SK-N-SH (cell line): ENCODE measurements around the gene ACOT9. TPM values are rescaled to one million over a fixed set of nuclear protein-coding genes. Genes with fewer than 3 reads are reported as not detected.

ENCODE experiments used
- CTCF ChIA-PET: fragments of 300-600, 350-600 bp; formaldehyde crosslinking; extraction: SDS; loops from one replicate; lab custom pipeline; 2021; lab: Yijun Ruan, JAX
- POLR2A ChIA-PET: fragments of 350-600 bp; sonication (Branson Sonifier 250); formaldehyde crosslinking; extraction: SDS; loops from one replicate; lab custom pipeline; 2020; ENCODE audit warnings: antibody characterized with exemption, inconsistent platforms; lab: Yijun Ruan, JAX
- DNase-seq: peaks from one replicate; pipeline ENCODE4 v3.0.0; 2012
- H2AFZ ChIP-seq: fragments of 200-600 bp; sonication (generic); 2 replicates; pipeline ENCODE4 v1.8.1; 2016; ENCODE audit warnings: antibody characterized with exemption, mild to moderate bottlenecking, low read depth
- H3F3A ChIP-seq: fragments of 200-600 bp; sonication (generic); replicated peaks from 2 replicates; pipeline ENCODE3; 2016; ENCODE audit warnings: antibody characterized with exemption, mild to moderate bottlenecking; ENCODE audit not compliant: insufficient read depth
- H3K27ac ChIP-seq, 2 experiments: fragments of 200-500 bp in 1 of 2; fragments of 200-600 bp in 1 of 2; sonication (Bioruptor generic) in 1 of 2; sonication (generic), shearing (Covaris generic) in 1 of 2; 2 replicates each; pipeline versions ENCODE4 v1.5.1 to v1.6.1; 2014 to 2016; ENCODE audit warnings: low read depth in 2 of 2, inconsistent platforms in 1 of 2, low read length in 1 of 2, mild to moderate bottlenecking in 1 of 2, mixed read lengths in 1 of 2
- H3K27me3 ChIP-seq: fragments of 200-600 bp; sonication (generic), shearing (Covaris generic); 2 replicates; pipeline ENCODE4 v1.6.1; 2016; ENCODE audit warnings: mixed run types; ENCODE audit not compliant: insufficient read depth
- H3K36me3 ChIP-seq, 2 experiments: fragments of 200-500 bp in 1 of 2; fragments of 200-600 bp in 1 of 2; sonication (Bioruptor generic) in 1 of 2; sonication (generic) in 1 of 2; replicated peaks in 1 of 2; 2 replicates each; pipeline versions ENCODE3 to v1.5.1; 2014 to 2016; ENCODE audit warnings: low read length in 1 of 2, mild to moderate bottlenecking in 1 of 2; ENCODE audit not compliant: insufficient read depth in 2 of 2, control insufficient read depth in 1 of 2
- H3K4me1 ChIP-seq, 2 experiments: fragments of 200-500 bp in 1 of 2; fragments of 200-600 bp in 1 of 2; sonication (Bioruptor generic) in 1 of 2; sonication (generic), shearing (Covaris generic) in 1 of 2; 2 replicates each; pipeline versions ENCODE4 v1.5.1 to v1.6.1; 2014 to 2016; ENCODE audit warnings: low read depth in 1 of 2, low read length in 1 of 2, mixed run types in 1 of 2; ENCODE audit not compliant: insufficient read depth in 2 of 2, control insufficient read depth in 1 of 2
- H3K4me2 ChIP-seq: fragments of 200-600 bp; sonication (generic), shearing (Covaris generic); 2 replicates; pipeline ENCODE4 v1.6.1; 2017; ENCODE audit warnings: mixed run types
- H3K4me3 ChIP-seq, 2 experiments: fragments of 200-500 bp in 1 of 2; fragments of 200-600 bp in 1 of 2; sonication (Bioruptor generic) in 1 of 2; sonication (generic), shearing (Covaris generic) in 1 of 2; 2 replicates each; pipeline versions ENCODE4 v1.5.1 to v1.8.1; 2014 to 2016; ENCODE audit warnings: low read depth in 2 of 2, inconsistent platforms in 1 of 2, low read length in 1 of 2, mild to moderate bottlenecking in 1 of 2, mixed read lengths in 1 of 2, moderate library complexity in 1 of 2
- H3K79me2 ChIP-seq: fragments of 200-600 bp; sonication (generic); 2 replicates; pipeline ENCODE4 v1.8.1; 2017; ENCODE audit warnings: mild to moderate bottlenecking; ENCODE audit not compliant: insufficient read depth
- H3K9ac ChIP-seq: fragments of 200-600 bp; sonication (generic); 2 replicates; pipeline ENCODE4 v1.6.1; 2017; ENCODE audit warnings: mixed run types
- H3K9me2 ChIP-seq: fragments of 200-600 bp; sonication (generic); 2 replicates; pipeline ENCODE4 v1.6.1; 2017; ENCODE audit warnings: mixed run types
- H3K9me3 ChIP-seq: fragments of 200-600 bp; sonication (generic); 2 replicates; pipeline ENCODE4 v1.6.1; 2017; ENCODE audit warnings: mixed run types, mild to moderate bottlenecking, moderate library complexity
- H4K20me1 ChIP-seq: fragments of 200-600 bp; sonication (generic); 2 replicates; pipeline ENCODE4 v1.6.1; 2017; ENCODE audit warnings: mild to moderate bottlenecking, mixed run types; ENCODE audit not compliant: insufficient read depth
- ELF1 ChIP-seq: IDR thresholded peaks from 2 replicates; pipeline ENCODE4 v1.4.0; 2012
- EZH2phosphoT487 ChIP-seq: fragments of 200-600 bp; sonication (generic); IDR thresholded peaks from 2 replicates; pipeline ENCODE4 v1.6.1; 2017; ENCODE audit warnings: low read depth, mixed run types, mild to moderate bottlenecking, antibody characterized with exemption, moderate library complexity, borderline replicate concordance
- FOXJ3 ChIP-seq: sonication (generic); formaldehyde crosslinking; IDR thresholded peaks from 2 replicates; pipeline ENCODE4 v1.5.1; 2020; ENCODE audit warnings: mild to moderate bottlenecking, missing genetic modification reagents
- FOXM1 ChIP-seq: IDR thresholded peaks from 2 replicates; pipeline ENCODE4 v1.4.0; 2012; ENCODE audit warnings: low read depth, mild to moderate bottlenecking
- GABPA ChIP-seq: IDR thresholded peaks from 2 replicates; pipeline ENCODE4 v1.4.0; 2012; ENCODE audit warnings: low read depth, mild to moderate bottlenecking
- GATA2 ChIP-seq: sonication (generic); formaldehyde crosslinking; IDR thresholded peaks from 2 replicates; pipeline ENCODE4 v1.5.0; 2020; ENCODE audit warnings: mild to moderate bottlenecking, missing genetic modification reagents
- IRF3 ChIP-seq: fragments of 150-350 bp; IDR thresholded peaks from 2 replicates; pipeline ENCODE4 v1.6.1; 2016; ENCODE audit warnings: mild to moderate bottlenecking, low read depth, low read length
- JUND ChIP-seq: IDR thresholded peaks from 2 replicates; pipeline ENCODE4 v1.4.0; 2012
- NRF1 ChIP-seq: IDR thresholded peaks from 2 replicates; pipeline ENCODE4 v1.6.1; 2012; ENCODE audit warnings: low read depth, mild to moderate bottlenecking, low read length
- PBX3 ChIP-seq: IDR thresholded peaks from 2 replicates; pipeline ENCODE4; 2012
- RAD21 ChIP-seq: IDR thresholded peaks from 2 replicates; pipeline ENCODE4 v1.6.1; 2012; ENCODE audit warnings: mild to moderate bottlenecking, low read length
- RXRA ChIP-seq: IDR thresholded peaks from 2 replicates; pipeline ENCODE4 v1.4.0; 2012; ENCODE audit warnings: low read depth, mild to moderate bottlenecking, borderline replicate concordance
- SIN3A ChIP-seq: IDR thresholded peaks from 2 replicates; pipeline ENCODE4 v1.6.1; 2012; ENCODE audit warnings: low read depth, mild to moderate bottlenecking, low read length, moderate library complexity, borderline replicate concordance
- TAF1 ChIP-seq: IDR thresholded peaks from 2 replicates; pipeline ENCODE4 v1.6.1; 2012; ENCODE audit warnings: low read depth, mild to moderate bottlenecking, low read length, moderate library complexity, borderline replicate concordance
- TCF12 ChIP-seq: IDR thresholded peaks from 2 replicates; pipeline ENCODE4 v1.4.0; 2012
- USF2 ChIP-seq: fragments of 150-350 bp; IDR thresholded peaks from 2 replicates; pipeline ENCODE4 v1.6.1; 2017; ENCODE audit warnings: antibody characterized with exemption, low read length, low read depth, borderline replicate concordance
- YY1 ChIP-seq: IDR thresholded peaks from 2 replicates; pipeline ENCODE4 v1.4.0; 2012; ENCODE audit warnings: low read depth, mild to moderate bottlenecking
- WGBS: methylation state at CpG from one replicate; pipeline ENCODE4 v1.1.6; 2017; ENCODE audit warnings: low lambda C conversion rate; 5-methylcytosine and 5-hydroxymethylcytosine counted together
- polyA plus RNA-seq, 3 experiments: library from polyadenylated mRNA; depleted of rRNA; stranded (reverse); fragments of >200 nt; gene quantifications; 2 replicates each; pipeline ENCODE4 v1.2.3, GENCODE V29; 2012
- TF ChIP-seq, protein P1 (sequence below): IDR thresholded peaks from 2 replicates; pipeline ENCODE4 v1.6.1; 2012; ENCODE audit warnings: mild to moderate bottlenecking, low read depth, low read length, moderate library complexity

Gene ACOT9
- polyA plus RNA-seq, 1 of the 3 experiments (the other 2 are of a cell fraction): 23.7 TPM

- H3K9ac ChIP-seq: no peak overlapping the region
- no peak overlapping the region for H2AFZ ChIP-seq
- H4K20me1 ChIP-seq: no peaks in the 10 kb centered on the region
- no peak for TF ChIP-seq SIN3A
- TF ChIP-seq NRF1: no peak
- no peak for TF ChIP-seq YY1
- no peak for TF ChIP-seq RAD21
- TF ChIP-seq RXRA: no peak
- no peak for TF ChIP-seq FOXJ3 (CRISPR knock-in tag)
- no peak for TF ChIP-seq FOXM1
- no peak for TF ChIP-seq JUND
- no peak for TF ChIP-seq GATA2
- no peak for TF ChIP-seq TAF1
- no peak for TF ChIP-seq EZH2phosphoT487
- TF ChIP-seq PBX3: no peak
- TF ChIP-seq USF2: no peak
- DNase-seq: no peak
- ChIA-PET CTCF (interaction anchor here (1.3 kb wide), 1 partner anchor 176 kb away, joined by 4 read pairs; no protein-coding TSS in a partner anchor), POLR2A (no interaction called here)
- H3K4me1 ChIP-seq: no peaks in the 10 kb centered on the region
- peaks cover 24% of the 10 kb centered on the region; the same call in 1 of the 2 replicates for H3K79me2 ChIP-seq
- H3K27me3 ChIP-seq: no peaks in the 10 kb centered on the region; the same call in 1 of the 2 replicates
- no peaks in the 10 kb centered on the region for H3K9me2 ChIP-seq
- no peaks in the 10 kb centered on the region for H3K9me3 ChIP-seq
- WGBS: 63% methylated on average over 6 of the region's 6 CpGs
- H3K4me3 ChIP-seq: no peak overlapping the region
- H3K27ac ChIP-seq: no peak overlapping the region
- H3K4me2 ChIP-seq: no peak overlapping the region
- H3K36me3 ChIP-seq: peaks cover 4 to 31% of the 10 kb centered on the region in 2 experiments
- no peaks in the 10 kb centered on the region for H3F3A ChIP-seq
Observed at GRCh38 chrX:23726191-23726590, 16.9 kb downstream of the ACOT9 start.

- Histone ChIP-seq H4K20me1 (no peaks in the 10 kb centered on the region), H3K27me3 (peaks cover 5% of the 10 kb centered on the region; the same call in 1 of the 2 replicates), H3K4me3 (no peak overlapping the region), H2AFZ (no peak overlapping the region), H3K27ac (no peak overlapping the region)
- TF ChIP-seq FOXM1 (no peak), IRF3 (no peak), SIN3A (no peak), TCF12 (no peak), GABPA (no peak), ELF1 (no peak)
- TF ChIP-seq, protein P1, sequence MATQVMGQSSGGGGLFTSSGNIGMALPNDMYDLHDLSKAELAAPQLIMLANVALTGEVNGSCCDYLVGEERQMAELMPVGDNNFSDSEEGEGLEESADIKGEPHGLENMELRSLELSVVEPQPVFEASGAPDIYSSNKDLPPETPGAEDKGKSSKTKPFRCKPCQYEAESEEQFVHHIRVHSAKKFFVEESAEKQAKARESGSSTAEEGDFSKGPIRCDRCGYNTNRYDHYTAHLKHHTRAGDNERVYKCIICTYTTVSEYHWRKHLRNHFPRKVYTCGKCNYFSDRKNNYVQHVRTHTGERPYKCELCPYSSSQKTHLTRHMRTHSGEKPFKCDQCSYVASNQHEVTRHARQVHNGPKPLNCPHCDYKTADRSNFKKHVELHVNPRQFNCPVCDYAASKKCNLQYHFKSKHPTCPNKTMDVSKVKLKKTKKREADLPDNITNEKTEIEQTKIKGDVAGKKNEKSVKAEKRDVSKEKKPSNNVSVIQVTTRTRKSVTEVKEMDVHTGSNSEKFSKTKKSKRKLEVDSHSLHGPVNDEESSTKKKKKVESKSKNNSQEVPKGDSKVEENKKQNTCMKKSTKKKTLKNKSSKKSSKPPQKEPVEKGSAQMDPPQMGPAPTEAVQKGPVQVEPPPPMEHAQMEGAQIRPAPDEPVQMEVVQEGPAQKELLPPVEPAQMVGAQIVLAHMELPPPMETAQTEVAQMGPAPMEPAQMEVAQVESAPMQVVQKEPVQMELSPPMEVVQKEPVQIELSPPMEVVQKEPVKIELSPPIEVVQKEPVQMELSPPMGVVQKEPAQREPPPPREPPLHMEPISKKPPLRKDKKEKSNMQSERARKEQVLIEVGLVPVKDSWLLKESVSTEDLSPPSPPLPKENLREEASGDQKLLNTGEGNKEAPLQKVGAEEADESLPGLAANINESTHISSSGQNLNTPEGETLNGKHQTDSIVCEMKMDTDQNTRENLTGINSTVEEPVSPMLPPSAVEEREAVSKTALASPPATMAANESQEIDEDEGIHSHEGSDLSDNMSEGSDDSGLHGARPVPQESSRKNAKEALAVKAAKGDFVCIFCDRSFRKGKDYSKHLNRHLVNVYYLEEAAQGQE: no peak
- TF ChIP-seq, all 33 proteins: peak for 0
- Histone ChIP-seq H3K9ac (no peak overlapping the region), H3K9me2 (no peaks in the 10 kb centered on the region), H3K4me1 (no peaks in the 10 kb centered on the region), H3K9me3 (no peaks in the 10 kb centered on the region), H3K4me2 (no peak overlapping the region), H3K79me2 (peaks cover 5% of the 10 kb centered on the region; the same call in 1 of the 2 replicates), H3F3A (no peaks in the 10 kb centered on the region), H3K36me3 (peaks cover 4 to 19% of the 10 kb centered on the region in 2 experiments)
- CTCF ChIA-PET: interaction anchor here (0.7 kb wide), 1 partner anchor 334 kb away, joined by 3 read pairs; no protein-coding TSS in a partner anchor
- DNase-seq: no peak
- 80% methylated on average over 8 of the region's 8 CpGs for WGBS
- POLR2A ChIA-PET: no interaction called here
Observed at GRCh38 chrX:23720117-23720677, 22.9 kb downstream of the ACOT9 start.
